SHP77 treated with DMSO at 0.1 percent for 48 hours (cell line): ENCODE measurements around the gene STK4.

ENCODE experiments used
- DNase-seq: peaks from one replicate; lab custom pipeline; 2025; lab: John Stamatoyannopoulos, UW

The STK4 gene

DNA sequence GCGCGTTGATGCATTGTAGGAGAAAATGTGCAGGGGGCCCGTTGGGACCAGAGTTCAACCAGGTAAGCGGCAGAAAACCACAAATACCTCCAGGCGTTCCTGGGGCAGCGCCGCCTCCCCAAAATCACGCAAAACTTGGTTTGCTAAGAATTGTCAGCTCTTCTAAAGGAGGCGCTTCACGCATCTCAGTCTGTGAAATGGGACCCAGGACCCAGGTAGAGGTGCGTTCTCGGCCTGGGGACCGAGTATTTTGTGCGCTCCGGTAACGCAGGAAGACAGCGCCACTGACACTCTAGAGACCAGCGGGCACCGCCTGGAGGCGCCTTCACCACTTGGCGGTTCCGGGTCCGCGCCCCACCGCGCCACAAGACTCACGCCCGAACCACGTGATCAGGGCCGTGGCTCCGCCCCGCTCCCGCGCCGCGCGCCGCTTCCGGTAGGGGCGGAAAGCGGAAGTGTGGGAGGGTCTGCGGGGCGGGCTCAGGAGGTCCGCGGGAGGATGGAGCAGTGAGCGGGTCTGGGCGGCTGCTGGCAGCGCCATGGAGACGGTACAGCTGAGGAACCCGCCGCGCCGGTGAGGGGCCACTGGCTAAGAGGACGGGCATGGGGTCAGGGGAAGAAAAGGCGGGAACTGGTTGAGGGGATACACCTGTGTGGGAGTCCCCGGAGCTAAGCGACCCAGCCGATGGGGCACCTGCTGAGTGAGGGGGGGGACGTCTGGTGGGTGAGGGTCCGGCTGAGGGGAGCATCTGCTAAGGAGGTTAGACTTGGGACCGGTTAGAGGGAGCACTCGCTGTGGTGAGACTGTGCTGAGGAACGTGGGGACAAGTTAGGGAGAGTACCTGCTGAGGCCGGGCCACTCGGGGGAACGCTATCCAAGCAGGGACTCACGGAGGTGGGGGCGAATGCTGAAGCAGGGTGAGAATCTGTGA lies at the start of gene STK4:
Gene STK4, plus strand, starts transcription at position 483 of the 932 bp plus-strand sequence. Its CDS starts 57 bp downstream, at position 540.
- DNase-seq = peak; percentile 62

DNA sequence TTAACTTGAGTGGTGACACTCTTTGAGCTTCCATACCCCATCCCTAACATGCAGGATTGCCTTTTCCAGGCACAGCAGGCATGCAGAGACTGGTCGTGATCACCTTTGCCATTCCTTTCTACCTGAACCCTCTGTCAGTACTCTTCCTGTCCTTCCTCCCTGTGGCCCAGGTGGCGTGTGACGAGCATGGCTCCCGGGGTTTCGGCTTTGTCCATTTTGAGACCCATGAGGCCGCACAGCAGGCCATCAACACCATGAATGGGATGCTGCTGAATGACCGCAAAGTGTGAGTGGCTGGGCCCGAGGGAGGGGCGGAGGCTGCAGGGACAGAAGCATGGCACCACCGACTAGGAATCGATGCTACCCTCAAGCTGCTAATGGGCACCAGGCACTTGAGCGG lies 49.7 kb upstream of the STK4 start:
- no peak for DNase-seq

DNA sequence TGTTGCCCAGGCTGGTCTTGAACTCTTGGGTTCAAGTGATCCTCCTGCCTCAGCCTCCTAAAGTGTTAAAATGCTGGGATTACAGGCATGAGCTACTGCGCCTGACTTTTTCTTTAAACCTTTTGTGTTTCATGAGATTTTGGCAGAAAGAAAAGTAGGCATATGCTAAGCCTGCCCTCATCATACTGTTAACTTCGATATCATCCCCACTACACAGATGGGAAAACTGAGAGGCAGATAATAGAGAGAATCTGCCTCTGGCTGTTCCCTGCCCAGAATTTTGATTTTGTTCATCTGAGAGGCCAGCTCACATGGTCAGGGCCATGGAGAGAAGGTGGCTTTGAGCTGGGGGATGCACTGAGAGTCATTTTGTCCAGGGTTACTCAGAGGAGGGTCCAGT lies 48.9 kb upstream of the STK4 start:
- DNase-seq = no peak

DNA sequence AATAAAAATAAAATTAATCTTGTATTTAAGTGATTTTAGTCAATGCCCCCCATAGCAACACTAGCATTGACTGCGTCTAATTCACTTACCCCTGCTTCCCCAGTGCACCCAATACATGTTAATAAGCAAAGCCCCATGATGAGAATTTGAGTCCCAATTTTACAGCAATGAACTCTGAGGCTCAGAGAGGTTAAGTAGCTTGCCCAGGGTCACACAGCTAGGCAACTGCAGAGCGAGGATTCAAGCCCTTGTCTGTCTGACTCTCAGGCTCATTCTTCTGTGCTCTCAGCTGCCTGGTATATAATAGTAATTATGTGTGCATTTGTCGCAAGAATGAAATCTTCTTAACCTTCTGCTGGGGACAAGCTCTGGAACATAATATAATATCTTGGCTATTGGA lies 48.0 kb upstream of the STK4 start:
- DNase-seq = no peak

DNA sequence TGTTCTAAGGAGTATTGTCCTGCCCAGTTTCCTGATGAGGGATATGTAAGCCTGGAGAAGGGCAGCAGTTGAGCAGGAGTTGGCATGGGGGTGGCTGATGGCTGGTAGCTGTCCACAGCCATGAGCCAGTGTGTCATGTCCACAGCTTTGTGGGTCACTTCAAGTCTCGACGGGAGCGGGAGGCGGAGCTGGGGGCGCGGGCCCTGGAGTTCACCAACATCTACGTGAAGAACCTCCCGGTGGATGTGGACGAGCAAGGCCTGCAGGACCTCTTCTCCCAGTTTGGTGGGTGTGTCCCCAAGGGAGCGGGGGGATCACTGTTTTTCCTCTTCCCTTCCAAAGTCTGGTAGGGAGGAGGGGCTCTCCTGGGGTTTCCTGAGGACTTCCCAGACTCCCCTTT lies 47.6 kb upstream of the STK4 start:
- DNase-seq = no peak

DNA sequence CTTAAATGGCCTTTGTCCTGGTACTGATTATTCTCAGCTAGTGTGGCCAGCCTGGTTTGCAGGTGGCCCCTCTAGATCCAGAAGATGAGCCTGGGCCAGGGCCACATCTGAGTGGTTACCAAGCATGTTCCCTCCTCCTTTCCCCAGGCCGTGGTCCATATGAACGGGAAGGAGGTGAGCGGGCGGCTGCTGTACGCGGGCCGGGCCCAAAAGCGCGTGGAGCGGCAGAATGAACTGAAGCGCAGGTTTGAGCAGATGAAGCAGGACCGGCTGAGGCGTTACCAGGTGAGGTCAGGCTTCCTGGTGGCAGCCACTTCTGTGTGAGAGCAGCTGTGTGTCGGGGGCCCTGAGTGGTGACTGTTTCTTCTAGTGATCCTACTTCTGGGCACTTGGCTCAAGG lies 44.9 kb upstream of the STK4 start:
- DNase-seq = no peak

DNA sequence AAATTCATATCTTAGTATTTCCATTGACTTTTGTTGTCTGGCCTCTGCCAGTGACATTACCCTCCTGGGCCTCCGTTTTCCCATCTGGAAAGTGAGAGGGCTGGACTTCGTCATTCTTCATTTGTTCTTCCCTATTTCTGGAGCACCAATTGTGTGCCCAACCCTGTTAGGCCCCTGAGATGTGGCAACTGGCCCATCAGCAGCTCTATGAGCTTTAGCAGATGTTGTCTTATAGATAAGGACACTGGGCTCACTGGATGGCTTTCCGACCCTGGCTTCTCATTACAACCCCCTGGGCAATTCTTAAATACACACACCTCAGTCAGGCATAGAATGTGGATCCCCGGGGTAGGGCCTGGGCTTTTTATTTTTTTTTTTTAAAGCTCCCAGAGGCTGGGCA lies 41.8 kb upstream of the STK4 start:
- DNase-seq = no peak

DNA sequence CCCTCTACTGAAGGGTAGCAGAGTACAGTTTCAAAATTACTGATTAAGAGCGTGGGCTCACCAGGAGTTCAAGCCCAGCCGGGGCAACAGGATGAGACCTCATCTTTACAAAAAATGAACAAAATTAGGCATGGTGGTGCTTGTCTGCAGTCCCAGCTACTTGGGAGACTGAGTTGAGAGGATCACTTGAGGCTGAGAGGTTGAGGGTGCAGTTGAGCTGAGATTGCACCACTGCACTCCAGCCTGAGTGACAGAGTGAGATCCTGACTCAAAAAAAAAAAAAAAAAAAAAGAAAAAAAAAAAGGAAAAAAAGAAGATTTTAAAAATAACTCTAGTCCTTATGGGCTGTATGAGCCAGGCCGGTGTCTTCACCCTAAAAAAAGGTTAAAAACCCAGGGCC lies 37.7 kb upstream of the STK4 start:
- DNase-seq = no peak

DNA sequence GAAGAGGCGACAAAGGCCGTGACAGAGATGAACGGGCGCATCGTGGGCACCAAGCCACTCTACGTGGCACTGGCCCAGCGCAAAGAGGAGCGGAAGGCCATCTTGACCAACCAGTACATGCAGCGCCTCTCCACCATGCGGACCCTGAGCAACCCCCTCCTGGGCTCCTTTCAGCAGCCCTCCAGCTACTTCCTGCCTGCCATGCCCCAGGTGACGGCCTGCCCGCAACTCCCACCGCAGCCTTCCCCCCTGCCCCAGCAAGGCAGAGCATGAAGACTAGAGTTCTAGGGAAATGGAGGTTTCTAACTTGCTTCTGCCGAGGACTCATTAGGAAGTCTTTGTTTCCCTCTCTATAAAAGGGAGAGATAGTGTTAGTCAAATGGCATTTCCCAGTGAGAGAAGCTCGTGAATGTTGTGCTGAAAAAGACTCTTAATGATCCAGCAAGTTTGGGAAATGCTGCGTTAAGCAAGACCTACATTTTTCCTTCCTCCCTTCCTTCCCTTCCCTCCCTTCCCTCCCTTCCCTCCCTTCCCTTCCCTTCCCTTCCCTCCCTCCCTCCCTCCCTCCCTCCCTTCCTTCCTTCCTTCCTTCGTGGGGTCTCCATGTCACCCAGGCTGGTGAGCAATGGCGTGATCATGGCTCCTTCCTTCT lies 35.7 kb upstream of the STK4 start:
- DNase-seq = no peak

DNA sequence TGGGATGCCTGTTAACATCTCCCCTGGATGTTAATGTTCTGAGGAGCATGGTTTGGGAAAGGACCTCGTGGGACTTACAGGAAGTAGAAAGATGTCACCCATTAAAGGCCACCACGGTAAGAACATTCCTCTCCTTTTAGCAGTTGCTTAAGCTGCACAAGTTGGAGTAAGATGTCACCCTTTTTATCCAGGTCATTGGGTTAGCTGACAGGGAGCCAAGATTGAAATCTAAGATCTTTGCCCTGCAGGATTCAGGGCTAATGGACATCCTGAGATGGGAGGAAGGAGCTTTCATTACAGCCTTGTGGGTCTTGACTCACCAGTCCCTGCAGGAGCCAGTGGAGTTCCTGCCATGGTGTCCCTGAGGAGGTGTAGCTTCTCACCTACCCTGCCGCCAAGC lies 34.4 kb upstream of the STK4 start:
- no peak for DNase-seq

DNA sequence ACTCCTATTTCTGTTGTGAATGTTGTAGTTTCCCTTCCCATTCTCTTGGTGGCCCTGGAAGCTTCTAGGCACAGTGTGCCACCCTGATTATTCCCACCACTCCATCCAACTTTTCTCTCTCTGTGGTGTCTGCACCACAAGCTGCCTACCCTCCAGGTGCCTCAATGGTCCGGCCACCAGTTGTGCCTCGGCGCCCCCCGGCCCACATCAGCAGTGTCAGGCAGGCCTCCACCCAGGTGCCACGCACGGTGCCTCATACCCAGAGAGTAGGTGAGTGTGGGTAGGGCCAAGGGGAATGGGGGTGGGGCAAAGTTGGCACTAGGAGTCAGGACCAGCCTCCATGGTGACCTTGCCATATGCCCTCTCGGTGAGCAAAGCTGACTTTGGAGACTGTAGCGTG lies 33.4 kb upstream of the STK4 start:
- no peak for DNase-seq

DNA sequence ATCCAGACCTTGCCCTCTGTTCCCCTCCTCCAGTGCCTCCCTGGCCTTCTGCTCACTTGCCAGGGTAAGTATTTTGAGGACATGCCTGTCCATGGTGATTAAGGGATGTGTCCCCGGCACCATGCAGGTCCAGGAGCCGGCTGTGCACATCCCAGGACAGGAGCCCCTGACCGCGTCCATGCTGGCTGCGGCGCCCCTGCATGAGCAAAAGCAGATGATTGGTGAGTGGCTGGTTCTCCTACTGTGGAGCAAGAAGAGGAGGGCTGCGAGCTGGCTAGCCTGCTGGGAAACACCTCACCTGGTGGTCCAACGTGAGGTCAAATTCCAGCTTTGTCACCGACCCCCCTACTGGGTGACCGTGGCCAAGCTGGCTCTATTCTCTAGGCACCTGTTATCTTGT lies 29.8 kb upstream of the STK4 start:
- DNase-seq = no peak

DNA sequence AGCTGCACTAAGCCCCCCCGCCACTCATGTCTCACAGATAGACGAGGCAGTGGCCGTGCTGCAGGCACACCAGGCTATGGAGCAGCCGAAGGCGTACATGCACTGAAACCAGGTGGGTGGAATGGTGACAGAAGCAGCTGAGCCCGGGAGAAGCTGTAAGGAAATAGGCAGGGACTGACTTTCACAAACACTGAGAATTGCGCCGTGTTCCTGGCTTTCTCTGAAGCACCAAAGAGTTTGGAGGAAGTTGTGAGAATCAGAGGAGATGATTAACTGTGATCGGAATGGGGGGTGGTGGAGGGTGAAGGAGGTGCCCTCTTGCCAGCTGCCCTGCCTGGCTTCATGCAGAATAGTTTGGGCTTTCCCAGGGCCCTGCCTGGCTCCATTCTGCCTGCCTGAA lies 27.7 kb upstream of the STK4 start:
- DNase-seq = no peak

DNA sequence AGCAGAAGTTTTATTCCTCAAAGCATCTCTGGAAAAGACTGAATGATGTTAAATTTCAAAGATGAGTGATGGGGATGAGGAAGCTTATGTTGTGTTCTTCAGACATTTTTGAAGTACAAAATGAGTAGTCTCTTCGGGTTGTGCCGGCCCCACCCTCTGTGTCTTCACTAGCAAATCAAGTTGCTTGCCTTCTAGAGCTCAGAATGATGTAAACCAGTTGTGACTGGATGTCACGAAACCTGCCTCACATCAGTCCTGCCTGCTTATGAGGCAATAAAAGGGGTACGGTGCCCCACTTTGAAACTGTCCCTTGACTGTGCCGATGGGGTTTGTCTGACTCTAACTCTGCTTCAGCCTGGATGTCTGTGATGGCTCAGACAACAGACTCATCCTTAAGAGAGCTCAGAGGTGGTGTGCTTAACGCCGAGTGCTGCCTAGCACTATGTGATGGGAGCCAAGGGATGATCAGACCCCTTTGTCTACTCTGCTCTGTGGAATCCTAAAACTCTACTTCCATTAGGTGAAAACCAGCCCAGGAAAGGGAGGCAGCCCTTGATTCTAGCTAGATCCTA lies 25.1 kb upstream of the STK4 start:
- no peak for DNase-seq

DNA sequence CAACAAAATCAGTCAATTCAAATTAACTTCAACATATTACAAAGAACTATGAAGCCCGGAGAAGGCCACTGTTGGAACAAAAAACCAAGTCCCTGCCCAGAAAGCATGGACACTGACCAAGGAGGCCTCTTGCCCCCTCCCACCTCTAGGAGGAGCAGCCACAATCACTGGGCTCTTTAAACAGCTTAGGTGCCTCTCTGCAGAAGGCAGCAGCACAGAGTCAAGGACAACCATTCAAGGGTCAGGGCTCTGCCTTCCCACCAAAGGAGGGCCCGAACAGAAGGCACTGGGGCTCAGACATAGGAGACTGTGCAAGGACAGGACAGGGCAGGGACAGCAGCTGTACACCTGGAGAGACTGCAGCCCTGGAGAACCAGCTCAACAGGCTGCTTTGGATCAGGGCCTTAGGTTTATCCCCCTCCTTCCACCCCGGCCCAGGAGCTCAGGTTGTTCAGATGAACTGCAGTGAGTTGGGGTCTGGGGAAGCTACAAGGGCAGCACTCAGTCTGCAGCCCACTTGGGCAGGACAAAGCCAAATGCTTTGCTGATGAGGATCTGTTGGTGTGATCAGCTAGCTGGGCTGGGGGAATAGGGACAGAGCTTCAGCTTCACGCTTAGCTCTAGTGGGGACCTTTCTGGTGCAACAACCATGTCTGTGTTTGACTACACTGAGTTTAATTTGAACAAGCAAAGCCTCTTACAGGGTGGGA lies 23.9 kb upstream of the STK4 start:
- no peak for DNase-seq

DNA sequence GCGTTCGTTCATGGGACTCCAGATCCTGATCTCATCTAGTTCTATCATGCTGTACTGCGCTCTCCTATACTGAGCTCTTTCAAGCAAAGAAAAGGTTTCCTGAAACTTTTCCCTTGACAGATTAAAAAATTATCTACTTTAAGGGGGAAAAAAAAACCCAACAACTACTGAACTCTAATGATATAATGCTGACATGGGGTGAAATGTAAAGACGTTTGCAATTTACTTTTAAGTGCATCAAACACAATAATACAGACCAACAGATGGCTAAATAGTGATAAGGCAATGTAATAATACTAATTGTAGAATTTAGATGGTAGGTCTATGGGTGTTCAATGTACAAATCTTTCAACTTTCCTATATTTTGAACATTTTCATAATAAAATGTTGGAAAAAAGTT lies 22.5 kb upstream of the STK4 start:
- no peak for DNase-seq

DNA sequence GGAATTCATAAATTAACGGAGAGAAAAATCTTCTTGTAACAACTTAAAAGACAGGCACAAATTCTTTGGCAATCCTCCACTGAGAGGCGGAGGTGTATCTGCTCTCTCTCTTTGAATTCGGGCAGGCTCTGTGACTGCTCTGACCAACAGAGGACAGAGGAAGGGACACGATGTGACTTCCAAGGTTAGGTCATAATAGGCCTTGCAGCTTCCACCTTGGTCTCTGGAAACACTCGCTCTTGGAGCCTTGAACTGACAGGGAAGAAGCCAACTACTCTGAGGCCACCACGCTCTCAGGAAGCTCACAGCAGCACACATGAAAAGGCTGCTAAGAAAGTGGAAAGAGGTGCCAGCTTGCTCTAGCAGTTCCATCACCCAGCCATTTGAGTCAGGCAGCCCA lies 21.1 kb upstream of the STK4 start:
- DNase-seq = no peak

DNA sequence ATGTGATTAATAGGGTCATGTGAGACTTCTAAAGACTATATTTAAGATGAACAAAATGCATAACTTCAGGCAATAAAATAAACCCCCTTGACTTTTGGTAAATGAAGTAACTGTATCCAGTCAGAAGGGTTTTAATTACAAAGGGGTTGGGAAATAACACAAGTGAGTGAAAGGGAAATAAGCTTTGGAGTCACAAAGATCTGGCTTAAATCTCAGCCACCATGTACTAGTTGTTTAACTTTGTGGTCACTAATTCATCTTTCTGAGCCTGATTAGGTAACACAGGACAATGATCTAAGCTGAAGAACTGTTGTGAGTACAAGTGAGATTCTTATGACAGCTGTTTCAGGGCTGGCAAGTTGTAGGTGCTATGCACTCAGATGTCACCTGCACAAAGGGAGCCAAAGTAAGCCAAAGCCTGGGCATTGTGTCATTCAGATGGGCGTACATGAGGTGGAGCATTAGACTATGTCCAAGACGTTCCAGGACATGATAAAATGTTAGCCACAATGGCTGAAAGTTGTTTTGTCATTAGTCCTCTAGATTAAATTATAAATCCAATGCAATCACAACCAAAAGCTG lies 19.9 kb upstream of the STK4 start:
- no peak for DNase-seq

DNA sequence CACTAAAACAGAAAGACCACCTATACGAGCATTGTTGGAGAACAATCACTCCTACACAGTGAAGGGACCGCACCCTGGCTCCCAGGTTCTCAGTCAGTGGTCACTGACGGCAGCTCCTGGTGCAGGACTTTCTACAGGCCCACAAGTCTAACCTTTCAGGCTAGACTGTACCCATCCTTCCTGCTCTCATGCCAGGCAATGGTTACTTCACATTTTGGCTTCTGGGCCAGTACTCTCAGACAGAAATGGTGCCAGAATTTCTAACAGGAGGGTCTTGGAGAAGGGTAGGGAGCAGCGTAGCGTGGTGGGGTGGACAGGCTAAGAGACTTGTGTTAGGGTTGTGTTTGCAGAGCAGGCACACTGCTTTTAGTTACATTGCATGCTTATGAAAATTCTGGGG lies 18.2 kb upstream of the STK4 start:
- DNase-seq = no peak

DNA sequence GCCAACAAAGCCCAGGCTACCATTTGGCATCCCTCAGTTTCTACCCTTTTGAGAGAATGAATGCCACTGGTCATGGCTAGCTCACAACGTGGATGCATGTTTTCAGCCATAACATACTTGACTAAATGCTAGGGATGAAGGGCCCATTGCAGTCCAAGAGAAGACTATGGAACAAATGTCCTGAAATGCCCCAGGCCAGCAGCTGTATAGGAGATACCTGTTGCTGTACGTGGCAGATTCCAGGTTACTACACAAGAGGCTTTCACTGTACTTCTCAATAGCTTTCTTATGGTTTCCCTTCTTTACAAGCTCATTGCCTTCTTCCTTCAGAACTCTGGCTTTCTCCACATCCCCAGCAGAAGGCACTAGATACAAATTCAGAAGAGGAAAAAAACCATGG lies 17.8 kb upstream of the STK4 start:
- DNase-seq = no peak

DNA sequence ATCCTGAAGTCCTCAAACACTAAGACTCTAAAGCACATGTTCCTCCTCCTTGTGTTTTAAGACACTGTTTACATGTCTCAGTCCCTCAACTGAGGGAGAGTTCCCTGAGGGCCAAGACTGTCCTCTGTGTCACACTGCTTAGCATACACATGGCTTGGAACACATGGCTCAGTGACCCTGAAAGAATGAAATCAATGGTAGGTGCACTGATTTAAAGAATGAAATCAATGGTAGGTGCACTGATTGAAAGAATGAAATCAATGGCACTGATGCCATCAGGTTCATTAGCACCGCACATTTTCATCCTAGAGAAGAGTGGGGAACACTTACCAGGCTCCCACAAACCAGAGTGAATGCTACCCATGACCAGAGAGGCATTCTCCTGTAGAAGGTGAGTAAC lies 15.9 kb upstream of the STK4 start:
- no peak for DNase-seq

DNA sequence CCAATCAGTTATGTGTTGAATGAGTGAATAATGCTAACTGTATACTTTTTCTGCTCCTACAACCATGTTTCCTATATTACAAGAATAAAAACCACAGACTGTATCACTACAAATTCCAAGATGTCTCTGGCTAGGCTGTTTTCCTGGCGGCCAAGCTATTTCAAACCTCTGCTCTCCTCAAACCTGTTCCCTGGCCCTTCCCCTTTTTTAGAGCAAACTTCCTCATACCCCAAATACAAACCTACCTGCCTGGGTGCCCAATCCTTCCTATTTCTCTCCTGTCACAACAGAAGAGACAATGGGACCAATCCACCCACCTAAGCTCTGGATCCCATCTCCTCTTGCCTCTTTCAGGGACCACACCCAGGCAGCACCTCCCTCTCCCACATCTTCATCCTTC lies 13.6 kb upstream of the STK4 start:
- DNase-seq = no peak
